Skin epidermis (tissue), 12 donors: Measurements from ENCODE around the gene ATG5.

Experiments used
- H3K27ac ChIP-seq, 21 experiments: fragments of 200-600 bp; sonication (generic) in 11 of 21; one replicate each; pipeline ENCODE4 v1.5.0; 2020; ENCODE audit warnings: mild to moderate bottlenecking in 3 of 21, inconsistent platforms in 2 of 21, moderate library complexity in 2 of 21
- H3K4me3 ChIP-seq, 7 experiments: fragments of 200-600 bp; sonication (generic) in 2 of 7; one replicate each; pipeline ENCODE4 v1.5.0; 2020; ENCODE audit warnings: inconsistent platforms in 2 of 7, mild to moderate bottlenecking in 2 of 7, moderate library complexity in 1 of 7

The ATG5 gene

DNA sequence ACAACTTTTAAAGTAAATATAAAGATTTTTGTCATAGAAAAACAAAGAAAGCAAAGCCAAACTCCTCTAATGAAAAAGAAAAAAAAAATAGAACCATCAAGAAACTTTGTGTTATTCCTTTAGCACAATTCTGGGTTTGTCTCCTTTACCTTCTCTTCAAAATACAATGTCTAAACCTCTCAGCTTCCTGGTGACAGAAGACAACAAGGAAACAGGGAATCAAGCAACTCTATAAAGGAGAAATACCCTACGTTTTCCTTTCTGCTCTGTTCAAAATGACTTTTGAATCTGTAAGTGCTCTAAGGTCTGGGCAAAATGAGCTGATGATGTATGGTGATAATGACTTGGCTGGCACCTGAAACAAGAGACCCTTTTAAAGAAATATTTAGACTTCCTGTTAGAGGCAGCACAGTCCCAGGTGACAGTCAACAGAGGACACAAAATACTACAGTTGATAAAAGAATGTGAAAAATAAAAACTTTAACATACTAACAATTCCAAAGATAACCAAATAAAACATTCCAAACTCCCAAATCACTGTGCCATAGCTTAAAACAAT, 138.1 kb downstream of the ATG5 start:
- no peak overlapping the region for H3K27ac ChIP-seq
- no peak overlapping the region for H3K4me3 ChIP-seq

DNA sequence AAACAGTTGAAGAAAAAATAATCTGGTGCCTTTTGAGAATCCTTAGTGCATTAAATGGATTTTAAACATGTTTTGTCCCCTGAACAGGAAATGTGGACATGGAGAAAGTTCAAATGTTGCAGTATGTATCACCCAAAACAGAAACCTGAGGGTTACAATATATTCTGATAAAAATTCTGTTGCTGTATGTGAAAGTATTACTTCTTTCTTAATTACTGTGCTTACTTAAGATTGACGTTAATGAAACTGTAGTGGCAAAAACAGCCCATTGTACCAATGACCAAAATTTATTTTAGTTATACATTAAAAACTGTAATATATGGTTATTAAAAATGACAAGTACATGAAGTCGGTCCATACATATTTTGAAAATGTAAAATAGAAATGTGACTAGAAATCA, 138.8 kb downstream of the ATG5 start:
- no peak overlapping the region for H3K27ac ChIP-seq
- no peak overlapping the region for H3K4me3 ChIP-seq

DNA sequence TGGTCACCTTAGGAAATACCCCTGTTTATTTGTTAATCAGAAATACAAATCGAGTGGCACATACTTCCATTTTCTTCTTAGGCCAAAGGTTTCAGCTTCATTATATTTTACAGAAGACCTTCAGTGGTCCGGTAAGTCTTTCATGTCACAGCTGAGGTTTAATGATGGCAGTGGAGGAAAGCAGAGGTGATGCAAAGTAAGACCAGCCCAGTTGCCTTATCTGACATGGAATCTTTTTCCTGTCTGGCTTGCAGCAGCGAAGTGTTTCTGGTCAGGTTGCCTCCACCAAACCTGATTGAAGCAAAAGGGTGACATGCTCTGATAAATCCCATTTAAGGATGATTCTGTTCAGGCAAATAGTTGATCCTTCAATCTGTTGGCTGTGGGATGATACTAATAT, 139.4 kb downstream of the ATG5 start:
- Histone ChIP-seq H3K27ac (no peak overlapping the region), H3K4me3 (no peak overlapping the region)

DNA sequence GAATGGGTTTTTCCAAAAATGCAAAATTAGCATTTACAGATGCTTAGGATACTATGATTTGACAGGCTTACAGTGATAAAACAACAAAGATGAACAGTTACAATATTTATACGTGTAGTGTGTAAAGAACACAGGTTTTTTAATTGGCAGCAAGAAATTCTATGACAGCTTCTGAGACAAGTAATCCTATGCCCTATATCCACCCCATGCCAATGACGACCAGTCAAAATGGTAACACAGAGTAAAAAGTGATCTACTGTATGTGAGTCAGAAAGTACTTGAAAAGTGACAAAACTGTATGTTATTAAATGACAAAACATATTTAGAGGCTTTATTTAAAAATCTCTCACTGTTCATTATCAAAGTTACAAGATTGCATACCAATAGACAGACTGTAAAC, 139.9 kb downstream of the ATG5 start:
- no peak overlapping the region for H3K27ac ChIP-seq
- no peak overlapping the region for H3K4me3 ChIP-seq

DNA sequence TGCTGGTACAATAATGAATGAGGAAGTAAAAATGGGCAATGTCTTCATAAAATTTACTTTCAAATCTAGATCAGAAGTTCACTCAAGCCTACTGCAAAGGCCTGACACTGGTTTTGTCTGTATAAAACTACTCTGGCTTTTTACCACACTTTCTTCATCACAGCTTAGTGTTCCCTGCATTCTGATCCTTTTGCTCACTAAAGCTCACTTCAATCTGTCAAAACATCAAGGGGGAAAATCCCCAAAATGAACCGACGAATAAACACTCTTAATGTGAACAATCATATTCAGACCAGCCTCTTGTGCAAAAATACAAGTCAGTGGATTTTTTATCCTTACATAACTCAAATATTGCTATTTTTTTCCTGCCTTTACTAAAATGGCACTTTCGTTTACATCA, 140.9 kb downstream of the ATG5 start:
- H3K27ac ChIP-seq: no peak overlapping the region
- H3K4me3 ChIP-seq: no peak overlapping the region

DNA sequence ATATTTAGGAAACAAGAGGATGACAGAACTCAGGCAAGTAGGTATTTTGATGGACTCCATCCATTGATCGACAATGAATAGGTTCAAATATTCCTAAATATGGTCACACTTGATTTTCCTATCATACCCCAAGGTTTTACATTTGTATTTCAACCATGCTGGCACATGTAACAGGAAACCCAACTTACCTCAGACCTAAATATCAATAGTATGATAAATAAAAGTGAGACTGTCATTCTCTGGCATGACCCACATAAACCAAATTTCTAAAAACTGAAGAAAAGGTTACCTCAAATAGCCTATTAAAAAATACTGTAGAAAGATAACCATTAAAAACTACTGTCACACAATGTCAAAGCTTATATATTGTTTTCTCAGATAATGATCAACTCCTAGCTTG, 142.1 kb downstream of the ATG5 start:
- no peak overlapping the region for H3K27ac ChIP-seq
- H3K4me3 ChIP-seq: no peak overlapping the region

DNA sequence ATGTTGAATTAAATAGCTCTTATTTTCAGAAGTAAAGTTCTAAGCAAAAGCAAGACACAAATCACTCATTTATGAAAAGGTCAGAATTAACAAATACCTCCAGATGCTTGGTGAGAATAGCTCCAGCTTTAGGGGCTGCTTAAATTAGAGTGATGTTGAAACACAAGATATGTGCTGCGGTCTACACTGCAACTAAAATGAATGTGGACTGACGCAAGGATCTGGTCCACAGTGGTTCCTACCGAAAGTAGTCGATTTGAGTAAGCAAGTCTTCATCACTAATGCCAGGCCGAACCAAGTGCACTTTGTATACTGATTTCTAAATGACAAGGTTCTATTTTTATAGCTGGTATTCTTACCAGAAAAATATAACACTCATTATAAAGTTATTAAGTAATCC, 143.1 kb downstream of the ATG5 start:
- no peak overlapping the region for H3K27ac ChIP-seq
- H3K4me3 ChIP-seq: no peak overlapping the region

DNA sequence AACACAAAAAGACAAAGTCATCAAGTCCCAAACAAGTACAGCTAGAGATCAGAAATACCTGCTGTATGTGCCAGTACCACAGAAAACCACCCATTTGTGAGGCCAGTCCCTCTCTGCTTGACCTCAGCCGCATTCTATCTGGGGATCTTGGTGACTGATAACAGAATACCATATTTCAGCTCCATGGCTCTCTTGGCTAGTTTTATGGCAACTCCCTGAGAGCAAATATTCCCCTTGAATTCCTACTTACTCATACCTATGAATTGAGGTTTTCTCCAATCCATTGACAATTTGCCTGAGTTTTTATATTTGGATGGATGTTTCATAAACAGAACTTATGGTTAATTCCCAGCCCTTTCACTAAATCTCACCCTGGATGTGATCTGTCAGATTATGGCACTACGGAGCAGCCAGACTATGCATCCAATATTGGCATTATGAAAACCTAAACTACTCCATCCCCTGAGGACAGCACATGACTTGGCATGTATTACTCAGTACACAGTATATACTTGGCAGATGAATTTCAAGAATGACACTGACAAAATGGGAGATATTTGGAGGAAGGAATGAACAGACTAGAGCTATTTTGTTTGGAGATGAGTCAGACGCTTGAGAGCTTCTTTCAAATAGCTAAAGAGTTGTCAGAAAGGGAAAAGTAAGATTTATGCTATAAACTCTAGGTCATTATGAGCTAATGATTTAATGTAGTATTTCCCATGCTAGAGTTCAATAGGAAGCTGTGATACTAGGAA, 143.7 kb downstream of the ATG5 start:
- H3K27ac ChIP-seq: no peak overlapping the region
- no peak overlapping the region for H3K4me3 ChIP-seq

DNA sequence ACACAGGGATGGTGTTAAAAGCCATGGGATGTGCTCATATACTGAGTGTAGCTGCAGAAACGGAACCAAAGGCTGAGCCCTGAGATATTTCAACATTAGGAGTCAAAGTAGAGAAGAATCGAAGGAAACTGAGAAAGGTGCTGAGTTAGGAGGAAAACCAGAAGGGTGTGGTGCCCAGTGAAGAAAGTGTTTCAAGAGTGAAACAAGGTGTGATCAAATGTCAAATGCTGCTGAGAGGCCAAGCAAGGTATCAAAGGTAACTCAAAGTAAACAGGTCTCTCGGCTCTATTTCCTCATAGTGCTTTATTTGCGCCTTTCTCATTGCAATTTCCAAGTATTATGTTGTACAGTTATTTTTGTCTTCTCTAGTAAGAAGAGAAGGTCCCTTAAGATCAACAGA, 145.4 kb downstream of the ATG5 start:
- H3K4me3 ChIP-seq: no peak overlapping the region
- H3K27ac ChIP-seq: no peak overlapping the region

DNA sequence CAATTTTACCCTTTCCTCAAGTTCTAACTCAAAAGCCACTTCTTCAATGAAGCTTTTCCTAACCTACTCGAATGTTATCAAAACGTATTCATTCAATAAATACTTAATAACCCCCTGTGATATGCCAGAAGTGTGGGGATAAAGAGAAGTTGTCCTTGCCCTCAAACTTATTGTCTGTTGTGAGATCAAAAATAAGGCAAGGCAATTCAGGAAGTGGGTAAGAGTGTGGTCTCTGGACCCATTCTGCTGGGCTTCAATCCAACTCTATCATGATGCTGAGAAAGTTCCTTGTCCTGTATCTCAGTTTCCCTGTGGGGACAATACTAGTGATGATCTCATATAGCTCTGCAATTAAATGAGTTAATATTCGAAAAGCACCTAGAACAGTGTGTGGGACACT, 146.7 kb downstream of the ATG5 start:
- Histone ChIP-seq H3K27ac (no peak overlapping the region), H3K4me3 (no peak overlapping the region)

DNA sequence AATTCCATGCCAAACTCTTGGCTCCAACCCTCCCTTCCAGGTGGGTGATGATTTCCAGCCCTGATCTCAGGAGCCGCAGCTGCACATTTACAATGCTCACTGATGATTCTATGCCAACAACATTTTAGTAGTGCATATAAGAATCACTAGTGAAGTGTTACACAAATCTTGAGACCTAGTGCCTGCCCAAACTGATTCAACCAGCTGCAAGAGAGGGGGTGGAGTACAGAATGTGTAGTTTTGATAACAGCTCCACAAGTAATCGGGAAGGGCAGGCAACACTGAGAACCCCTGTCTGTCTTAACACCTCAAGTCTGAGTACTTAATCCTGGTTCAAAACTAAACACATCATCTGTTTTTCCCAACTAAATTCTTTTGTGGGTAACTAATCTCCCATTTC, 147.8 kb downstream of the ATG5 start:
- Histone ChIP-seq H3K4me3 (no peak overlapping the region), H3K27ac (no peak overlapping the region)

DNA sequence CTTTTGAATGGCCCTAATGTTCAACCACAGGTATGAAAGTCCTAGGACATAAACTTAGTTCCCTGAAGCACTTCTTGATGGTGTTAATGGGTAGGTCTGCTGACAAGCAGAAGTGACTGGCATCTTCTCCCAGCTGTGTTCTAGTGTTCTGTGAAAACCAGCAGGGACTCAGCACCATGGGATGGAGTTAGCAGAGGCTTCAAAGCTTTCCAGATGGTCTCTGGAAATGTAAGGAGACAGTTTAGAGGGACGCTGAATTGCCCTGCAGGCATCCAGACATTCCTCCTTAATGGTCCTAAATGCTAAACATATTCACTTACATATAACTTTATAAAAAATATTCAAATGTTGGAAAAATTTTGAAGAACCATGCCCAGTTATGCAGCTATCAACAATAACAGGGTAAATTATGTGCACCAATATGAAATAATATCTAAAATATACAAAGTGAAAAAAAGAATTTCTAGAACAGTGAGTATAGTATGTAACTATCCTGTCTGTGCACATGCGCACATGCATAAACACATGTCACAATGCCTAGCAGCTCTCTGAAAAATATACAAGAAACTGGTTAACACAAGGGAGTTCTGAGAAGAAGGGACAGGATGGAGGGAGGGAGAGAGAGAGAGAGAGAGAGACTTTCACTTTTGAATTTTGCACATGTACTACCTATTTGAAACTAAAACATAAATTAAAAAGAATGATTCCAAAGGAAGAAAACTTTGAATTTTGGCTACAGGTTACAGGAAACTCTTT, 152.3 kb downstream of the ATG5 start:
- no peak overlapping the region for H3K27ac ChIP-seq

DNA sequence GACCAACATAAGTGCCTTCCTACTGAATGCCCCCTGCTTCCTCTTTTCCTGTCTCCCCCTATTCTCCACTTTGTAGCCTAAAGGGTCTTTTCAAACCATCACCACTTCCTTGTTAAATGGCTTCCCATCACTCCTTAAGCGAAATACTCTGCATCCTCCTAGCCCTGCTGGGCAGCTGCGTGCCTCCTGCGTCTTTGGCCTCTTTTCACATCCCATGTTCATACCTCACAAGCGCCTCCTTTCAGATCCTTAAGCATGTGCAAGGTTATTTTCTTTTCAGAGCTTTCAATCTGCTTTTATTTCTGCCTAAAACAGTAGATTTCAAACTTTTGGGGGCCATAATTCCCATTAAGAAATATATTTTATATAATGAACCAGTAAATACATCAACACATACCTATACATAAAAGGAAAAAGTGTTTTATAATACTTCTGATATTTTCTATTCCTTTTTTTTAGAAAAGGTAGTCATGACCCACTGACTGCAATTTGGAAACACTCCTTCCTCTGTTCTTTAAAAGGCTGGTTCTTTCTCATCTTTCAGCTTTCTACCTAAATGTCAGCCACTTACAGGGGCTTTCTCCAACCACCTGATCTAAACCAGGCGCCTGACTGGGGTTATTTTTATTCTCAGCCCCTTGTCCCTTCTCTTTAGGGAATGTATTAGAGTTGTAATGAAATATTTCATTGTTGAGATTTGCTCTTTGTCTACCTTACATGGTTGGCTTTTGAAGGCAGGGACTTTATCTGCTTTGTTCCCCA, 155.3 kb downstream of the ATG5 start:
- H3K27ac ChIP-seq: no peak overlapping the region
- H3K4me3 ChIP-seq: no peak overlapping the region

More for the DNA sequence above, 152.3 kb downstream of the ATG5 start:
- no peak overlapping the region for H3K4me3 ChIP-seq

DNA sequence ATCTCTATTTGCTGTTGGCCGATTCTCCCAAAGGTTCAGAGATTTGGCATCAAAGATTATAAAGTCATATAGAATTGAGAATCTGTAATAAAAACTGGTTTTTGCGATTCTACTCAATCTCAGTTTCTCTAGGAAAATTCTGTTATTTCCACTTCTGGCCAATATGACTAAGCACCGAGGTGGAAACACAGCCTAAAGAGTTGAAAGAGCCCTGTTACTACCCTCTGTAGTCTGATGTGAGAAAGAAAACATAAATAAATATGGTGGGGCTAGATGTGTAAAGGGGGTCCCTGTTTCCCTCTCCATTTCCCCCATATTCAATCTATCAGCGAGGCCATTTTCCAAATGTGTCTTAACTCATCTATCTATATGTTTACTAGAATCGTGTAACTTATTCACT, 156.0 kb downstream of the ATG5 start:
- no peak overlapping the region for H3K4me3 ChIP-seq
- H3K27ac ChIP-seq: no peak overlapping the region

DNA sequence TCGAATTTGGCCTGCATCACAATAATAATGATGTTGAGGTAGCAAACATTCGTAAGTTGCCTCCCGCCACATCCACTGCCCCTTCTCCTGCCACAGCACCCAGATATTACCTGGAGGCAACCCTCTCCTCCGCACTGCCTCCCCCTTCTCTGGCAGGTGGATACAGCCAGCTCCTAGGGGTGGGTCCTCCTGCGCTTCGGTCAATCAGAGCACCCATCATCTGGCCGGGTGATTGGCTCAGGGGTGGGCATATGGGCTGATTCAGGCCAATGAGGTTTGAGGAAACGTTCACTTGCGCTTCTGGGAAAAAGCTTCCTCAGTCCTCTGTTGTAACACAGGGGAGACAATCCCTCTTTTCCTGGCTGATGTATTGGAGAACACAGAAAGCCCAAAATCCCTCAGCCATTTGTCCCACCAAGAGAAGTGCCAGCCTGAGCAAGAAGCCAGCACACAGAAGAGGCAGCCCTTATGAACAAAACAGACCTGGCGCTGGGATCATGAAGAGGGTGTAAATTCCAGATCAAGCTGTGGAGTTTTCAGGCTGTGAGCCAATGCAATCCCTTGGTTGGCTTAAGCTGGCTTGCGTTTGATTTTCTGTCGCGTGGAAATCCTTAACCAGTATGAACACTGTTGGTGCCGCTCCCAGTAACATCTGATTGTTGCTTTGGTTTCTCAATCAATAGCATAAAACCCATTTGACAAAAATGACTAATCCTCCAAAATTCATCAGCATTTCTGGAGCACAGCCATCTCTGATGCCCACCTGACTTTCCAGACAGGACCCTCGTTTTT, 157.3 kb downstream of the ATG5 start:
- Histone ChIP-seq H3K27ac (peak overlapping the region in 1 of 21 experiments; percentile 21), H3K4me3 (no peak overlapping the region)

DNA sequence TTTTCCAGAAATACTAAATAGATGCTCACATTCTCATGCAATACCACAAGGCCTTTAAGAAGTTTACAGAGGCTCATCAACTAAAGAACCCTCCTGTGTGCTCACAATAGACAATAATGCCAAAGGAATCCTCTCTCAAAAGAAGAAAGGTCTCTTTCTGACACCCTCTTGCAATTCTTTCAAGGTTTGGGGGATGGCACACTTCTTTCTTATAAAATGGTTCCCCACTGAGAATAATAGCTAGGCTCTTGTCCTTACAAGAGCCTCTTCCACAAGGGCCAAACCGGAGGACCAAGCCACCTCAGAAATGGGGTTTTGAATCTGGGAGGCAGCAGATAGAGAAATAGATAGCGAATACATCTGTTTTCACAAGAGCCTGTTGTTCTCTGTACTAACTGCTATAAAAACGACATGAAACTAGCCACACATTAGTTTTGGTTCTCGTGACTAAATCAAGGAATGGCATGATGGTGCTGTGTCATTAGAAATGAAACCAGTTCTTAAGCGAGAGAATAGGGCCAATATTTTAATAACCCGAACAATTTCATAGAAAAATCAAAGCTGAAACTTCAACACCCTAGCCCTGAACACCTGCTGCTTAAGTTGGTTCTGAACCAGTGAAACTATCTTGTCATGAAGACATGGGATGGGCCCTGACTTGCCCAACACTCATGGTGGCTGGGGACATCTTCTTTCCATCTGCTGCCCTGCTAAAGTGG, 158.3 kb downstream of the ATG5 start:
- H3K27ac ChIP-seq: peak overlapping the region in 1 of 21 experiments; percentile 59

DNA sequence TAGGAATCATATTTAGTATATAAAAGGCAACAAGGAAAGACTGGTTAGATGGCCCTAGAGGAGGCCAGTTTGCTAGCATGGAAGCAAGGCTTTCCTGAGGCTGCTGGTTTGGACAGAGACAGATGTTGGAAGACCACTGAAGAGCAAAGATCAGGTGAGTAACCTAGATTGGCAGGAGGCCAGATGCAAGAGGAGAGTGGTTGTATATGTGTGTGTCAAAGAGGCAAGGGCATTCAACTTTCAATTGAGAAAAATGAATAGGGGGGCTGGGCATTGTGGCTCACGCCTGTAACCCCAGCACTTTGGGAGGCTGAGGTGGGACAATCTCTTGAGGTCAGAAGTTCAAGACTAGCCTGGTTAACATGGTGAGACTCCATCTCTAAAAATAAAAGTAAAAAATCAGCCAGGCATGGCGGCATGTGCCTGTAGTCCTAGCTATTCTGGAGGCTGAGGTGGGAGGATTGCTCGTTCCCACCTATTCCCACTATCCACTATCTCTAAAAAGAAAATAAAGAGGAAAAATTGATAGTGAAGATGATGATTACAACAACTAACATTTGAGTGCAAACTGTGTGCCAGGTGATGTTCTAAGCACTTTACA, 159.6 kb downstream of the ATG5 start:
- H3K27ac ChIP-seq: no peak overlapping the region

More for the DNA sequence above, 158.3 kb downstream of the ATG5 start:
- no peak overlapping the region for H3K4me3 ChIP-seq

More for the DNA sequence above, 159.6 kb downstream of the ATG5 start:
- no peak overlapping the region for H3K4me3 ChIP-seq
